GM18511 (cell line): ENCODE data around the gene FOXJ3.
A peak's percentile ranks its signal among the peaks of the same experiment; 100 is the strongest.

ENCODE experiments used
- ATAC-seq: cut with Tn5 transposase; IDR thresholded peaks from one replicate; pipeline ENCODE4 v1.9.1; 2021; ENCODE audit warnings: mild to moderate bottlenecking, moderate library complexity; ENCODE audit not compliant: unreplicated experiment

The FOXJ3 gene

GRCh38 chr1:42334240-42335049 is 590 bp downstream of the FOXJ3 start:
- peak; percentile 62 for ATAC-seq

GRCh38 chr1:42333662-42334239 is 1.3 kb downstream of the FOXJ3 start:
- ATAC-seq, result no peak

- ATAC-seq, result no peak
These were observed 2.2 kb downstream of the FOXJ3 start for GRCh38 chr1:42332877-42333276.

- ATAC-seq, result no peak
These were observed 4.8 kb downstream of the FOXJ3 start for GRCh38 chr1:42330215-42330614.

GRCh38 chr1:42328916-42329496 is 6.0 kb downstream of the FOXJ3 start:
- ATAC-seq, result no peak

GRCh38 chr1:42328047-42328625 is 6.9 kb downstream of the FOXJ3 start:
- ATAC-seq, result no peak

- no peak for ATAC-seq
These were observed 10.0 kb downstream of the FOXJ3 start for GRCh38 chr1:42325014-42325402.

- no peak for ATAC-seq
These were observed 10.5 kb downstream of the FOXJ3 start for GRCh38 chr1:42324398-42325013.

- no peak for ATAC-seq
These were observed 11.5 kb downstream of the FOXJ3 start for GRCh38 chr1:42323551-42323950.

GRCh38 chr1:42322577-42322976 is 12.5 kb downstream of the FOXJ3 start:
- ATAC-seq, result no peak

- no peak for ATAC-seq
These were observed 13.3 kb downstream of the FOXJ3 start for GRCh38 chr1:42321731-42322130.

GRCh38 chr1:42320708-42321107 is 14.3 kb downstream of the FOXJ3 start:
- ATAC-seq, result no peak

GRCh38 chr1:42319871-42320484 is 15.1 kb downstream of the FOXJ3 start:
- ATAC-seq, result no peak

- ATAC-seq, result no peak
These were observed 15.7 kb downstream of the FOXJ3 start for GRCh38 chr1:42319128-42319851.

GRCh38 chr1:42318601-42319000 is 16.4 kb downstream of the FOXJ3 start:
- no peak for ATAC-seq

- ATAC-seq, result no peak
These were observed 17.7 kb downstream of the FOXJ3 start for GRCh38 chr1:42317308-42317707.

GRCh38 chr1:42316292-42316691 is 18.7 kb downstream of the FOXJ3 start:
- no peak for ATAC-seq

GRCh38 chr1:42315500-42315899 is 19.5 kb downstream of the FOXJ3 start:
- ATAC-seq, result no peak

- no peak for ATAC-seq
These were observed 21.1 kb downstream of the FOXJ3 start for GRCh38 chr1:42313970-42314369.

GRCh38 chr1:42312576-42313212 is 22.3 kb downstream of the FOXJ3 start:
- no peak for ATAC-seq
